ENCODE data around the gene DOCK9.

Gene DOCK9

GRCh38 chr13:98997738-98998641 is 20.1 kb upstream of the DOCK9 start:
- DNase-seq: no peak

- no peak for DNase-seq
Observed at GRCh38 chr13:98997011-98997730, 19.3 kb upstream of the DOCK9 start.

- no peak for DNase-seq
Observed at GRCh38 chr13:98996046-98996445, 18.2 kb upstream of the DOCK9 start.

- DNase-seq: no peak
Observed at GRCh38 chr13:98994896-98995295, 17.0 kb upstream of the DOCK9 start.

- DNase-seq: peak; percentile 8
Observed at GRCh38 chr13:98994080-98994479, 16.2 kb upstream of the DOCK9 start.

GRCh38 chr13:98992355-98992754 is 14.5 kb upstream of the DOCK9 start:
- DNase-seq: no peak

GRCh38 chr13:98990701-98991100 is 12.8 kb upstream of the DOCK9 start:
- DNase-seq: no peak

GRCh38 chr13:98989469-98990235 is 11.8 kb upstream of the DOCK9 start:
- DNase-seq: no peak

- DNase-seq: no peak
Observed at GRCh38 chr13:98988780-98989179, 10.9 kb upstream of the DOCK9 start.

GRCh38 chr13:98988277-98988676 is 10.4 kb upstream of the DOCK9 start:
- DNase-seq: no peak

- no peak for DNase-seq
Observed at GRCh38 chr13:98987275-98987674, 9.4 kb upstream of the DOCK9 start.

GRCh38 chr13:98986226-98986846 is 8.5 kb upstream of the DOCK9 start:
- DNase-seq: no peak

- no peak for DNase-seq
Observed at GRCh38 chr13:98985591-98985990, 7.7 kb upstream of the DOCK9 start.

GRCh38 chr13:98984983-98985382 is 7.1 kb upstream of the DOCK9 start:
- DNase-seq: no peak

- no peak for DNase-seq
Observed at GRCh38 chr13:98984118-98984517, 6.3 kb upstream of the DOCK9 start.

- no peak for DNase-seq
Observed at GRCh38 chr13:98983182-98983581, 5.3 kb upstream of the DOCK9 start.

- no peak for DNase-seq
Observed at GRCh38 chr13:98981369-98982080, 3.7 kb upstream of the DOCK9 start.

- peak; percentile 33 for DNase-seq
Observed at GRCh38 chr13:98979012-98979660, 1.3 kb upstream of the DOCK9 start.

GRCh38 chr13:98978280-98978679 is 416 bp upstream of the DOCK9 start:
- no peak for DNase-seq

GRCh38 chr13:98976941-98977340 is 923 bp downstream of the DOCK9 start:
- DNase-seq: no peak

- no peak for DNase-seq
Observed at GRCh38 chr13:98976338-98976737, 1.5 kb downstream of the DOCK9 start.

- no peak for DNase-seq
Observed at GRCh38 chr13:98975822-98976261, 2.0 kb downstream of the DOCK9 start.
